CD14-positive monocyte (primary cell): ENCODE data around the gene MRGPRF. TPM values are rescaled to one million over a fixed set of nuclear protein-coding genes. Genes with fewer than 3 reads are reported as not detected.

Source experiments
- DNase-seq, 3 donors: peaks; one replicate each; pipeline ENCODE4 v3.0.0-alpha.2; 2011 to 2022
- H2AFZ ChIP-seq: 2 replicates; pipeline ENCODE4 v1.6.0; 2012; ENCODE audit warnings: mild to moderate bottlenecking, low read depth, low read length, inconsistent platforms; ENCODE audit not compliant: insufficient read depth, poor library complexity, severe bottlenecking
- H3K27ac ChIP-seq, 2 donors: 1 replicate in 1 of 2; 2 replicates in 1 of 2; pipeline ENCODE4 v1.5.1; 2012 to 2013; ENCODE audit warnings: low read length in 2 of 2, control low read depth in 1 of 2, inconsistent platforms in 1 of 2, low read depth in 1 of 2, mild to moderate bottlenecking in 1 of 2
- H3K27me3 ChIP-seq, 2 donors: one replicate each; pipeline versions ENCODE4 v1.6.0 to v1.6.1; 2011 to 2013; ENCODE audit warnings: low read length in 2 of 2; ENCODE audit not compliant: control insufficient read depth in 2 of 2, insufficient read depth in 2 of 2
- H3K36me3 ChIP-seq, 2 donors: replicated peaks in 1 of 2; 1 replicate in 1 of 2; 2 replicates in 1 of 2; pipeline versions ENCODE4 v1.5.1 to v1.6.1; 2012 to 2013; ENCODE audit warnings: low read length in 2 of 2, control low read depth in 1 of 2, inconsistent platforms in 1 of 2, mild to moderate bottlenecking in 1 of 2; ENCODE audit not compliant: insufficient read depth in 2 of 2, control insufficient read depth in 1 of 2
- H3K4me1 ChIP-seq, 2 donors: 1 replicate in 1 of 2; 2 replicates in 1 of 2; pipeline versions ENCODE4 v1.5.1 to v1.6.1; 2012 to 2013; ENCODE audit warnings: low read length in 2 of 2, control low read depth in 1 of 2, inconsistent platforms in 1 of 2, mild to moderate bottlenecking in 1 of 2, moderate library complexity in 1 of 2; ENCODE audit not compliant: insufficient read depth in 2 of 2, control insufficient read depth in 1 of 2
- H3K4me2 ChIP-seq: replicated peaks from 2 replicates; pipeline ENCODE3; 2012; ENCODE audit warnings: low read length, moderate library complexity, mild to moderate bottlenecking; ENCODE audit not compliant: poor library complexity, severe bottlenecking; ENCODE audit errors: extremely low read depth
- H3K4me3 ChIP-seq, 3 experiments: fragments of 200-600 bp in 1 of 3; sonication (generic) in 1 of 3; replicated peaks in 1 of 3; 1 replicate in 2 of 3; 2 replicates in 1 of 3; pipeline ENCODE4 v1.5.1; 2011 to 2013; ENCODE audit warnings: low read length in 3 of 3, mild to moderate bottlenecking in 3 of 3, control low read depth in 2 of 3, low read depth in 2 of 3, inconsistent platforms in 1 of 3, moderate library complexity in 1 of 3
- H3K79me2 ChIP-seq: 2 replicates; pipeline ENCODE4 v1.6.0; 2012; ENCODE audit warnings: mild to moderate bottlenecking, control low read depth, inconsistent platforms, low read length, moderate library complexity; ENCODE audit not compliant: insufficient read depth
- H3K9ac ChIP-seq: 2 replicates; pipeline ENCODE4 v1.6.0; 2017; ENCODE audit warnings: low read length, mild to moderate bottlenecking; ENCODE audit not compliant: insufficient read depth, poor library complexity, severe bottlenecking
- H3K9me3 ChIP-seq, 2 donors: replicated peaks in 1 of 2; 1 replicate in 1 of 2; 2 replicates in 1 of 2; pipeline versions ENCODE4 v1.5.1 to v1.6.1; 2012 to 2013; ENCODE audit warnings: low read length in 2 of 2, control low read depth in 1 of 2; ENCODE audit not compliant: control insufficient read depth in 1 of 2, insufficient read depth in 1 of 2
- H4K20me1 ChIP-seq: 2 replicates; pipeline ENCODE4 v1.6.0; 2012; ENCODE audit warnings: mild to moderate bottlenecking, low read length, control low read depth, moderate library complexity; ENCODE audit not compliant: insufficient read depth
- H3K27ac Mint-ChIP-seq, 7 donors: one replicate each; pipeline ENCODE4 v1.8.0; 2020; ENCODE audit warnings: mild to moderate bottlenecking in 7 of 7, mixed read lengths in 7 of 7, moderate library complexity in 6 of 7, inconsistent platforms in 2 of 7
- H3K27me3 Mint-ChIP-seq, 3 donors: one replicate each; pipeline ENCODE4 v1.8.0; 2021 to 2022; ENCODE audit warnings: low read depth in 3 of 3, mild to moderate bottlenecking in 3 of 3, mixed read lengths in 3 of 3, moderate library complexity in 3 of 3, inconsistent platforms in 1 of 3
- H3K36me3 Mint-ChIP-seq, 2 donors: one replicate each; pipeline ENCODE4 v1.8.0; 2020; ENCODE audit warnings: mixed read lengths in 2 of 2, inconsistent platforms in 1 of 2, mild to moderate bottlenecking in 1 of 2
- H3K4me1 Mint-ChIP-seq: one replicate; pipeline ENCODE4 v1.8.0; 2020; ENCODE audit warnings: mild to moderate bottlenecking, mixed read lengths
- H3K4me3 Mint-ChIP-seq, 2 donors: one replicate each; pipeline ENCODE4 v1.8.0; 2020; ENCODE audit warnings: mild to moderate bottlenecking in 2 of 2, mixed read lengths in 2 of 2, moderate library complexity in 1 of 2
- H3K9me3 Mint-ChIP-seq, 7 donors: one replicate each; pipeline ENCODE4 v1.8.0; 2020 to 2022; ENCODE audit warnings: mixed read lengths in 7 of 7, mild to moderate bottlenecking in 6 of 7, moderate library complexity in 6 of 7, inconsistent platforms in 2 of 7
- CTCF ChIP-seq: fragments of 200-600 bp; IDR thresholded peaks from one replicate; pipeline ENCODE4 v1.8.0; 2022; ENCODE audit warnings: antibody characterized with exemption, mild to moderate bottlenecking
- WGBS: methylation state at CpG from one replicate; pipeline ENCODE4 v1.1.5; 2013; ENCODE audit warnings: missing lambda C conversion rate; ENCODE audit not compliant: insufficient coverage; 5-methylcytosine and 5-hydroxymethylcytosine counted together
- intact Hi-C, 2 donors: fragments of 100-400 bp; cut with micrococcal nuclease; formaldehyde crosslinking; loops; one replicate each; pipeline versions ENCODE4 v1.15.0 to v1.15.1; 2023
- polyA plus RNA-seq, 3 donors: library from polyadenylated mRNA; depleted of rRNA in 1 of 3; unstranded in 2 of 3; stranded (reverse) in 1 of 3; fragments of 300-500 nt in 2 of 3; fragments of >200 nt in 1 of 3; fragmentation: Illumina TruSeq in 2 of 3; gene quantifications; 1 replicate in 2 of 3; 2 replicates in 1 of 3; pipeline ENCODE4 v1.2.3, GENCODE V29; 2012 to 2021

The MRGPRF gene
- polyA plus RNA-seq, 3 donors, result 0.22 to 0.23 TPM; not detected in 1

GRCh38 chr11:68987211-68987610, 25.8 kb downstream of the MRGPRF start:
- no peak overlapping the region for H3K9ac ChIP-seq
- no peaks in the 10 kb centered on the region for H3K36me3 ChIP-seq
- peaks cover 7 to 16% of the 10 kb centered on the region in 2 donors for H3K27me3 ChIP-seq
- DNase-seq, result no peak
- H3K27ac Mint-ChIP-seq, result no peak overlapping the region
- H3K9me3 Mint-ChIP-seq, result peaks cover 7 to 15% (median 11%) of the 10 kb centered on the region in 7 donors
- no peaks in the 10 kb centered on the region for H3K4me1 Mint-ChIP-seq
- H3K4me2 ChIP-seq, result no peak overlapping the region
- no peaks in the 10 kb centered on the region for H3K79me2 ChIP-seq
- no peak for TF ChIP-seq CTCF
- intact Hi-C loops, result no loop called here
- peaks cover 3 to 5% of the 10 kb centered on the region in 2 donors for H3K9me3 ChIP-seq
- no peak overlapping the region for H3K27ac ChIP-seq
- H3K4me3 Mint-ChIP-seq, result peak overlapping the region in 1 of 2 donors; percentile 54
- no peaks in the 10 kb centered on the region for H3K4me1 ChIP-seq
- H4K20me1 ChIP-seq, result no peaks in the 10 kb centered on the region
- no peaks in the 10 kb centered on the region for H3K36me3 Mint-ChIP-seq
- H2AFZ ChIP-seq, result no peak overlapping the region
- H3K4me3 ChIP-seq, result no peak overlapping the region
- peaks cover 37 to 58% (median 44%) of the 10 kb centered on the region in 3 donors for H3K27me3 Mint-ChIP-seq

GRCh38 chr11:68983801-68984200, 29.2 kb downstream of the MRGPRF start:
- no peak overlapping the region for H3K4me2 ChIP-seq
- H3K4me3 ChIP-seq, result no peak overlapping the region
- peaks cover 3 to 5% of the 10 kb centered on the region in 2 donors for H3K9me3 ChIP-seq
- no peak overlapping the region for H3K4me3 Mint-ChIP-seq
- H3K27me3 Mint-ChIP-seq, result peaks cover 35 to 44% (median 41%) of the 10 kb centered on the region in 3 donors
- peaks cover 7 to 16% of the 10 kb centered on the region in 2 donors for H3K27me3 ChIP-seq
- no peak overlapping the region for H3K27ac ChIP-seq
- no peak overlapping the region for H2AFZ ChIP-seq
- H3K4me1 ChIP-seq, result no peaks in the 10 kb centered on the region
- DNase-seq, result no peak
- no peak for TF ChIP-seq CTCF
- intact Hi-C loops, result no loop called here
- H3K9me3 Mint-ChIP-seq, result peaks cover 7 to 18% (median 11%) of the 10 kb centered on the region in 7 donors
- H3K36me3 Mint-ChIP-seq, result no peaks in the 10 kb centered on the region
- 94% methylated on average over 3 of the region's 6 CpGs for WGBS
- no peak overlapping the region for H3K27ac Mint-ChIP-seq
- H4K20me1 ChIP-seq, result no peaks in the 10 kb centered on the region
- no peaks in the 10 kb centered on the region for H3K4me1 Mint-ChIP-seq
- H3K36me3 ChIP-seq, result no peaks in the 10 kb centered on the region
- no peak overlapping the region for H3K9ac ChIP-seq
- H3K79me2 ChIP-seq, result no peaks in the 10 kb centered on the region
